ENCODE measurements around the gene DNTT.
"Not testable (repeated sequence)": the region's sequence is repeated elsewhere in the genome, so short reads cannot be mapped to it uniquely, and the experiment has no call there.

The DNTT gene

DNA sequence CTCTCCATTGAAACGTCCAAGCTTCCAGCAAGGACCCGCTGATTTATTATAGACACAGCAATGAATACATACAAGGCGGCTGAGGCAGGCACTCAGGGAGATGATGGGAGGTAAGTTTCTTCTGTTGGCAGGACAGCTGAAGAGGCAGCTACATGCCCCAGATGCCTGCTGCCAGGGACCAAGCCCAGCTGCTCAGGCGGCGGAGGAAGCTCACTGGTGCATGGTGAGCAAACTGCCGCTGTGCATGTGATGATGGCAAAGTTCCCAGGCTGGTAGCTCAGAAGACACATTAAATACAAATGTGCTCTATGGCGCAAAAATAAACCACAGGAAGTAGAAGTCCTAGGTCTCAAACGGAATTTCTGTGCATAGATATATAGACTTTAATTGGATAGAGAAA, 2.3 kb downstream of the DNTT start:
- no peak for TF ChIP-seq CTCF (IDR thresholded peaks at IDR 0.05; ENCODE audit: borderline replicate concordance, insufficient read depth, low read depth, low read length)
- no peak overlapping the region for H3K4me3 ChIP-seq (ENCODE audit: low read depth, low read length)

GRCh38 chr10:96308854-96309253, 4.6 kb downstream of the DNTT start:
- not testable (repeated sequence) for H3K4me3 ChIP-seq (ENCODE audit: low read depth, low read length)

- no peak for TF ChIP-seq CTCF (IDR thresholded peaks at IDR 0.05; ENCODE audit: borderline replicate concordance, insufficient read depth, low read depth, low read length)
- H3K4me3 ChIP-seq (ENCODE audit: low read depth, low read length) = no peak overlapping the region
Observed at GRCh38 chr10:96309628-96310320, 5.5 kb downstream of the DNTT start.

DNA sequence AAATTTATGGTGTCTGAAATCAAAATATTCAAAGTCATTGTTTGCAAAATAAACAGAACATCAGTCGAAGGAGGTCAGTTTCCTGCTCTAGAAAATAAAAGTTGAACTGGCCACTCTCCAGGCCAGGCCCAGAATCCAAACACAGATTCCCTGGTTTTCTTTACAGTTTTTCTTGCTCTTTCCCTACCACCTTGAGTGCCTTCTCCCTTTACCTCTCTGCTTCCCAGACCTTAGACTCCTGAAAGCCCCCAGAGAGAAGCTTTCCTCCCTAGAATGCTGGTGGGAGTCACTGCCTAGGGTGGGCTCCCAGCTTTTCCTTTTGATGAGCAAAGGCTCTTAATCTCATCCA, 6.1 kb downstream of the DNTT start:
- no peak overlapping the region for H3K4me3 ChIP-seq (ENCODE audit: low read depth, low read length)
- TF ChIP-seq CTCF (IDR thresholded peaks at IDR 0.05; ENCODE audit: borderline replicate concordance, insufficient read depth, low read depth, low read length) = no peak

DNA sequence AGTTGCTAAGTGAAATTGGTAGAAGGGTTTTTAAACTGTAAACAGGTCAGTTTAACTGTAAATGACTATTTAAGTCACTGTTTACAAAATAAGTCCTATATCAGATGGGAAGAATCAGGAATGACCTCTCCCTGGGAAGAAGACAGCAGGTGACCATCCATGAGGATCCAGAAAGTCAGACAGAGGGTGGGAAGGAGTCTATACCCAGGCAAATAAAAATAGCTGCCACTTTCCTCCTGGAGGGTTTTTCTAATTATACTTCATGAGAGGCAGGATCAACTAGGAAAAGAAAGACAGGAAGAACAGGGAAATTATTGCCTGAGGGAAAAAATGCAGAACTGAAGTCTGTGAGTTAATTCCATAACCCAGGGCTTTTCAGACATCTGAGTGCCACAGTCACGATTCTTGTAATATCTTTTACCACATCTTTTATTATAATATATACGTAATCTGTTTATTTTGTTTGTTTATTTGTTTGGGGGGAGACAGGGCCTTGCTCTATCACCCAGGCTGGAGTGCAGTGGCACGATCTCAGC, 7.0 kb downstream of the DNTT start:
- TF ChIP-seq CTCF (IDR thresholded peaks at IDR 0.05; ENCODE audit: borderline replicate concordance, insufficient read depth, low read depth, low read length) = no peak
- H3K4me3 ChIP-seq (ENCODE audit: low read depth, low read length) = no peak overlapping the region

DNA sequence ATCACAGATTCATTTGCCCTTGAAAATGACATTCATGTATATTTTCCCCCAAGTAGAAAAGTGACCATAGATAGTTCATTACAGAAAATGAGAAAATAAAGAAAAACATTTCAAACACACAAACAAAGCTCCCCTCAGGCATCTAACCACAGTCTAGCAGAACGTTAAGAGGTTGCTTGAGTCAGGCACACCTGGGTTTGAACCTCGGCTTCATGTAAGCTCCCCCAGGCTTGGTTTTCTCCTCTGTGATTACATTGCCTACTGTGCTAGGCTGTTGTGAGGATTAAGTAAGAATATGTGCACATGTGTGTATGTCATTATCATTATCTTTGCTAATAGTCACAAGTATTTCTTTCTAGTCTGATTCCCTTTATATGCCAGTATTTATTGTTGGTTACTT, 9.1 kb downstream of the DNTT start:
- TF ChIP-seq CTCF (IDR thresholded peaks at IDR 0.05; ENCODE audit: borderline replicate concordance, insufficient read depth, low read depth, low read length) = no peak
- no peak overlapping the region for H3K4me3 ChIP-seq (ENCODE audit: low read depth, low read length)

DNA sequence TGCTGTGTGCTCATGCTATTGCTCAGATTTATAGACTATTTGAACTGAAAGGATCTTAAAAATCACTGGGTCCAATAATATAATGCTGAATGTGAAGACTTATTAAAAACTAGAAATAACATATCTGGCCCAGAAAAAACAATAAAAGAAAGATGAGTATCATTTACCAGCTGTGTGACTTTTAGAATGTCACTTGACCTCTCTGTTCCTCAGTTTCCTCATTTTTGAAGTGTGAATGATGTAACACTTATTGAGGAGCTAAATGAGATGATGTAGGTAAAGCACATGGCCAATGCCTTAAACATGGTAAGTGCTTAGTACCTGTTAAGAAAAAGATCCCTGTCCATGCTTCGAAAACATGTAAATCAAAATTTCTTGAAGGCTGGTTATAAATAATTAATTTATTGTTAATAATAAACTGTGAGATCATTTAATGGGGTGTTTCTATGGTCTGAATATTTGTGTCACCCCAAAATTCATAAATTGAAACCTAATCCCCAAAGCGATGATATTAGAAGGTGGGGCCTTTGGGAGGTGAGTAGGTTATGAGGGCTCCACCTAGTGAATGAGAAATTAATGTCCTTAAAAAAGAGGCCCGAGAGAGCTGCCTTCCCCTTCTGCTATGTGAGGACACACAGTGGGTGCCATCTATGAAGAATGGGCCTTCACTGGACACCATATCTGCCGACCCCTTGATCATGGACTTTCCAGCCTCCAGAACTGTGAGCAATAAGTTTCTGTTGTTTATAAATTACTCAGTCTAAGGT, 13.0 kb downstream of the DNTT start:
- TF ChIP-seq CTCF (IDR thresholded peaks at IDR 0.05; ENCODE audit: borderline replicate concordance, insufficient read depth, low read depth, low read length) = no peak

More for the DNA sequence above, 13.0 kb downstream of the DNTT start:
- no peak overlapping the region for H3K4me3 ChIP-seq (ENCODE audit: low read depth, low read length)

Measured in GM12875 (cell line).